ENCODE results near the gene BRINP2. TPM values are rescaled to one million over a fixed set of nuclear protein-coding genes. Genes with fewer than 3 reads are reported as not detected.

Gene BRINP2
- total and polyA plus RNA-seq, 2 of the 13 experiments (the other 11 are each of a cell fraction or from before 2014, with no cell fraction given), result 0.08 to 0.20 TPM

DNA sequence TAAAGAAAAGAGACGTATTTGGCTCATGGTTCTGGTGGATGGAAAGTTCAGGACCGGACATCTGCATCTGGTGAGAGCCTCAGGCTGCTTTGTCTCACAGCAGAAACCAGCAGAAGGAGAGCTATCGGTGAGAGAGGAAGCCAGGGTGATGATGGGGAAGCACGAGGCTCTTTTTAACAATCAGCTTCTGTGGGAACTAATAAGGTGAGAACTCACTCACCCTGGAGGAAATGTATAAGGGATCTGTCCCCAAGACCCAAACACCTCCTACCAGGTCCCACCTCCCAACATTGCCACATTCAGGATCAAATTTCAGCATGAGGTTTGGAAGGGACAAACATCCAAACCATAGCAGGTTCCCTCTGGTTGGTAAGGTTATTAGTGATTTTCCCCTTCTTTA lies 39.0 kb upstream of the BRINP2 start (continued):
- no peak for TF ChIP-seq AGO2 (optimal IDR thresholded peaks at IDR 0.05; ENCODE audit: low read depth, low read length)

DNA sequence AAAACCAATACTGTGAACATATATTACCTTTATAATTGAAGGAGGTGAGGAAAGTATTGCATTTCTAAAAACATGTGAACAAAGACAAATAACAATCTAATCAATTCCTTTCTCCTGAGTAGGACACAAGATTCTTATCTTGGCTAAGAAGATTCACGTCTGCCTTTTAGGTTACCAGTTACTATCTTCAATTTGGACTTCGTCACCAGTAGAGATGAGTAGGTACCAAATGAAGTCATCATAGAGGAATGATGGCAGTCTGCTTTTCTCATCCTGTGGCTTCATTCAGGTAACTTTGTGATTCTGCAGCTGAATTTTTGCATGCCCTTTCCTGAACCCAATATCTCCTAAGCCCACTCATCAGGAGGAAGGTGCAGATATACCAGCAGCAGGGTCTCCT lies 38.6 kb upstream of the BRINP2 start:
- Histone ChIP-seq H3K9me3 (ENCODE audit: low read length) (no peaks in the 10 kb centered on the region), H3K79me2 (ENCODE audit: insufficient read depth, low read length) (no peaks in the 10 kb centered on the region), H3K27me3 (ENCODE audit: control insufficient read depth in 1 of 2, insufficient read depth in 2 of 2, low read length in 2 of 2) (no peaks in the 10 kb centered on the region; a peak in 2 of 5 replicates), H3K36me3 (replicated peaks in 1 of 2; ENCODE audit: control insufficient read depth in 1 of 2, insufficient read depth in 2 of 2, low read length in 2 of 2) (no peaks in the 10 kb centered on the region), H4K20me1 (ENCODE audit: insufficient read depth, low read length) (no peaks in the 10 kb centered on the region), H3K4me2 (ENCODE audit: low read depth, low read length) (no peak overlapping the region), H2AFZ (ENCODE audit: low read length) (no peak overlapping the region), H3K4me3 (replicated peaks in 1 of 3; ENCODE audit: insufficient read depth in 1 of 3, low read depth in 2 of 3, low read length in 3 of 3) (no peak overlapping the region), H3K27ac (ENCODE audit: extremely low read length, insufficient read depth, low read length) (no peak overlapping the region), H3K9ac (ENCODE audit: insufficient read depth, low read depth, low read length) (no peak overlapping the region), H3K4me1 (ENCODE audit: insufficient read depth, low read length) (no peaks in the 10 kb centered on the region)
- DNase-seq (ENCODE audit: low spot score) (no peak), FAIRE-seq (no peak), ATAC-seq (no peak)
- TF ChIP-seq PCBP2 (optimal IDR thresholded peaks at IDR 0.05; ENCODE audit: low read depth, low read length, poor library complexity, severe bottlenecking) (no peak), TGIF2 (CRISPR knock-in tag; IDR thresholded peaks at IDR 0.05) (no peak), MXI1 (IDR thresholded peaks at IDR 0.05; ENCODE audit: borderline replicate concordance, low read depth, low read length) (no peak), MLXIP (CRISPR knock-in tag; IDR thresholded peaks at IDR 0.05; ENCODE audit: borderline replicate concordance) (no peak), ZNF20 (CRISPR knock-in tag; IDR thresholded peaks at IDR 0.05) (no peak), NR3C1 (CRISPR knock-in tag; IDR thresholded peaks at IDR 0.05) (no peak), DNMT1 (CRISPR knock-in tag; IDR thresholded peaks at IDR 0.05) (no peak), ZNF17 (CRISPR knock-in tag; IDR thresholded peaks at IDR 0.05) (no peak), IKZF5 (CRISPR knock-in tag; IDR thresholded peaks at IDR 0.05) (no peak)
- WGBS (ENCODE audit: low lambda C conversion rate), result 5% methylated on average over 2 of the region's 2 CpGs
- POLR2A ChIA-PET, result no interaction called here
- in situ Hi-C loops (cut with HindIII; ENCODE audit: extremely low pct_ligation_motif_present, low pct_unique_long_range_greater_than_20kb) (no loop called here), intact Hi-C loops (cut with micrococcal nuclease; ENCODE audit: unreplicated experiment) (no loop called here)
- CTCF ChIA-PET (ENCODE audit: low intra/inter-chr PET ratio, low total read pairs), result no interaction called here
- no TSS peak for BruUV-seq (replicated peaks)
